Measurements from ENCODE around the gene CASKIN2.

The CASKIN2 gene

GRCh38 chr17:75511270-75511609, 4.1 kb downstream of the CASKIN2 start:
- H3K4me3 ChIP-seq (ENCODE audit: low read length), result no peak overlapping the region

DNA sequence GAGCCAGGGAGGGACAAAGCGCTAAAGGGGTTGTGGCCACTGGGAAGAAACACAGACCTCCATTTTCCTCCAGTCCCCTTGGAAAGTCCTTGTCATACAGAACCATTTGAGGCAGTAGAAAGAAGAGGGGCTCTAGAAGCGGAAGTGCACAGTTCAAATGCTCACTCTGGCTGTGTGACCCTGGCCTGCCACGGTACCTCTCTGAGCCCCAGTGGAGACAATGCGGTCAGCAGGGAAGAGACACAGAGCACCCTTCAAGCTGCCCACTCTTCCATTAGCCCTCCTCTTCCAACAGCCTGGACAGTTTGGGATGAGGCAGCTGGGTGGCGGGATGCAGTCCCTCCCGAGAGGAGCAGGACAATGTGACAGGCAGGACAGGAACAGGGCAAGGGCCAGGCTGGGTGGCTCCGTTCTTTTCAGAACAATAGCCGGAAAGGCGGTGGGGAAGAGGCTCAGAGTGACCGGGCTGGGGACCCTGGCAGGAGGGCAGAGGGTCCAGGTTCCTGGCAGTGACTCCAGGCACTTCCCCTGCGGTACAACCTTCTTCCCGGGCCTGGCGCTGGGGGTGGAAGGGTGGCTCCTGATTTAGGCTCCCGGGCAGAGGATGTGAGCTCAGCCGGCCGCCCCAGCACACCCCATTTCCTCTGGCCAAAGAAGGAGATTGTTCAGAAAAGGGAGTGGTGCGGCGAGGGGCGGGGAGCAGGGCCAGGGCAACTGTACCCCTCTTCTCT, 5.6 kb downstream of the CASKIN2 start:
- no peak overlapping the region for H3K4me3 ChIP-seq (ENCODE audit: low read length)

More at GRCh38 chr17:75511270-75511609, 4.1 kb downstream of the CASKIN2 start:
- no peak for DNase-seq (ENCODE audit: low read depth, low spot score)

DNA sequence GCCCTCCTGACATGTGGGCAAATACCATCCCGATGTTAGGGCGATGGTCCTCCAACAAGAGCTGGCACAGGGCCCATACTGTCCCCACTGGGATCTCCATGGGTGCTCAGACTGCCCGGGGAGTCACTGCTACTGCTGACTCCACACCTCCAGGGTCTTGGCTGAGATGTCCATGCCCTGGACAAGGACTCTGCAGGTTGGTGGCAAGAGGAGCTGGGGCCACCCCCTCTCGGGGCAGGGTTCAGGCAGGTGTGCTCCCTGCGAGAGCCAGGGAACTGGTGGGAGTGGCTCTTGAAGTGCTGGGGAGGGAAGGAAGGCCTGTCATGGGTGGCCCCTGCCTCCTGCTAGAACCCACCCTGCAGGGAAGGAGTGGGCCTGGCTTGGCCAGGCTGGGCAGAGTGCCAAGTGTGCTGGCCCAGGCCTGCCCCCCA, 6.4 kb downstream of the CASKIN2 start:
- DNase-seq (ENCODE audit: low read depth, low spot score), result no peak
- H3K4me3 ChIP-seq (ENCODE audit: low read length), result no peak overlapping the region

More for the DNA sequence above, 5.6 kb downstream of the CASKIN2 start:
- DNase-seq (ENCODE audit: low read depth, low spot score), result no peak

DNA sequence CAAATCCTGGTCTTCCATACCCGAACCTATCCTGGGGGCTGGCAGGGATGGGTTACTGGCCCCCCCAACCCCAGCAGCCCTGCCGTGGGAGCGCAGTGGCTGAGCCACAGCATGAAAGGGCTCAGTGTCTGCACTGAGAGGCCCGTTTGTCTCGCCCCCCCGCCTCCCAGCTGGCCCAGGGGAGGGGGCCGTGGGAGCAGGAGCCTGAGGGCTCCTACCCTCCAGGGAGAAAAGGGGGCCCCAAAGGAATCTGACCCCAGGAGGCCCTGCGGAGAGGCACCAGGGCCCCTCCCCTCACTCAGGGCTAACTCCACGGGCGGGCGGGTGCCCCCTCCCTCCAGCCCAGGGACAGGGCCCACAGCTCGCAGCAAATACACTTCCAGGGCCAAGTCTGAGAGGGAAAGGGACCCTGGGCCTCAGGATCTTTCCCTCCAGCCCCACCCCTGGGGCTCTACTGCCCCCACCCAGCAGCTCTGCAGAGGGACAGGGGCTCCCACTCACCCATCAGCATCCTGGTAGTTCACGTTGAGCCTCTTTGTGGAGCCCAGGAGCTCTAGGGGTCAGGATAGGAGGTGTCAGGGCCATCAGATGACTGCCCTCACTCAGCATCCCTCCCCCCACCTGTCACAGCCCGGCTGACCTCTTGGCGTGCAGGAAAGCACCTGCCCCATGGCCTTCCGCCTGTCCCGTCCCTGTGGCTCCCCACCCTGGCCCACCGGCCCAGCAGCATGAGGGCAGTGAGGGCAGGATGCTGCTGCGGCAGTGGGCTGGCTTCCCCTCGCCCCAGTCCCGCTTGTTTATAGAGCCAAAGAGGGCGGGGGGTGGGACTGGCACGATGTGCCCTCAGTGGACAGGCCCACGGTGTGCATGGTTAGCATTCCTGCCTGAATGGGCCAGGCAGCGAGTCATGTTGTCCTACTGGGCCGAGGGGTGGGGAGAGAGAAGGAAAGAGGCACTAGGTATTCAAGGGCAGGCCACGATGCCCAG, 7.3 kb downstream of the CASKIN2 start:
- DNase-seq (ENCODE audit: low read depth, low spot score), result no peak
- H3K4me3 ChIP-seq (ENCODE audit: low read length), result no peak overlapping the region

DNA sequence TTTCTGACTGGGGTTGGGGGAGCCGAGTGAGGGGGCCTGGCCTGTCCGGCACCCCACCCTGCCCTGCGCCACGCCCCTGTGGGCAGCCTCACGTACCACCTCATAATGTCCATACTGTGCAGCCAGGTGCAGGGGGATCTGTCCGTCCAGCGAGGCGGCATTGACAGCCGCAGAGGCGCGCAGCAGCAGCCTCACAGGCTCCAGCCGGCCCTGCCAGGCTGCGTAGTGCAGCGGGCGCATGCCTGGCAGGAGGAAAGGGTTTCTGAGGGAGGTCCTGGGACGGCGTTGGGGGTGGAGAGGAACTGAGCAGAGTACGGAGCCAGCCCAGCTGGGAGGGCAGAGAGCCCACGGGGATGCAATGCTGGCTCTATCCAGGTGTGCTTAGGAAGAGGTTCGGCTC, 8.4 kb downstream of the CASKIN2 start:
- no peak overlapping the region for H3K4me3 ChIP-seq (ENCODE audit: low read length)
- DNase-seq (ENCODE audit: low read depth, low spot score), result no peak

DNA sequence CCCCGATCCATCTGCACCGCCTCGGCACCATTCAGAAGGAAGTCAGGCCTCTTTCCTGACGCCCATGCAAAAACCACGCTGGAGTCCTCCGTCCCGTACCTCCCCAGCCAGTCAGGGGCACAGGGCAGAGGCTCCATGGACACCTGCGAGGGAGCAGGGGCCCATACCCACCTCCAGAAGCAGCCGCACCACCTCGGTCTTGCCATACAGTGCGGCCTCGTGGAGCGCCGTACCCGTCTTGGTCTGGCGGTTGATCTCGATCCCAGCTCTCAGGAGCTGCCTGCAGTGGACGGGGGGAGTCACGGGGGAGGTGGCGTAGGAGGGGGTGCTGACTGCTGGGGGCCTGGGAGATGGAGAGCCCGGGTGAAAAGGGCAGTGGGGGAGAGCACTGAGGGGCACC, 9.2 kb downstream of the CASKIN2 start:
- no peak for DNase-seq (ENCODE audit: low read depth, low spot score)

DNA sequence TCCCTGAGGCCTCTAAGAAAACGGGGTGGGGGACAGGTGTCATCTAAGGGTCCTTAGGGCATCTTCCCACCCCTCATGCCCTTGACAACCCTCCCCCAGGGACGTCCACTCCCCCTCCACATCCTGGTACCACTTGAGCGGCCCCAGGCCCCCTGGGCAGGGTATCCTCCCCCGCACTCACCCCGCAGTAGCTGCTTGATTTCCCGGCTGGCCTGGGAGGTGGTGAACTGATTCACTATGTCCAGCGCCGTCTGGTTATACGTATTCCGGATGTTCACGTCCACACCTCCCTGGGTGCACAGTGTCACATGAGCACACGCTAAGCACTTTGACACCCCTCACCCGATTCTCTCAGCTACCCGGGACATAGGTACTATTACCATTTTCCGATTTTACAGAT, 9.7 kb downstream of the CASKIN2 start:
- no peak for DNase-seq (ENCODE audit: low read depth, low spot score)
- H3K4me3 ChIP-seq (ENCODE audit: low read length), result no peak overlapping the region

More for the DNA sequence above, 9.2 kb downstream of the CASKIN2 start:
- no peak overlapping the region for H3K4me3 ChIP-seq (ENCODE audit: low read length)

- no peak overlapping the region for H3K4me3 ChIP-seq (ENCODE audit: low read length)
Measured at GRCh38 chr17:75505152-75505409, 10.3 kb downstream of the CASKIN2 start.

DNA sequence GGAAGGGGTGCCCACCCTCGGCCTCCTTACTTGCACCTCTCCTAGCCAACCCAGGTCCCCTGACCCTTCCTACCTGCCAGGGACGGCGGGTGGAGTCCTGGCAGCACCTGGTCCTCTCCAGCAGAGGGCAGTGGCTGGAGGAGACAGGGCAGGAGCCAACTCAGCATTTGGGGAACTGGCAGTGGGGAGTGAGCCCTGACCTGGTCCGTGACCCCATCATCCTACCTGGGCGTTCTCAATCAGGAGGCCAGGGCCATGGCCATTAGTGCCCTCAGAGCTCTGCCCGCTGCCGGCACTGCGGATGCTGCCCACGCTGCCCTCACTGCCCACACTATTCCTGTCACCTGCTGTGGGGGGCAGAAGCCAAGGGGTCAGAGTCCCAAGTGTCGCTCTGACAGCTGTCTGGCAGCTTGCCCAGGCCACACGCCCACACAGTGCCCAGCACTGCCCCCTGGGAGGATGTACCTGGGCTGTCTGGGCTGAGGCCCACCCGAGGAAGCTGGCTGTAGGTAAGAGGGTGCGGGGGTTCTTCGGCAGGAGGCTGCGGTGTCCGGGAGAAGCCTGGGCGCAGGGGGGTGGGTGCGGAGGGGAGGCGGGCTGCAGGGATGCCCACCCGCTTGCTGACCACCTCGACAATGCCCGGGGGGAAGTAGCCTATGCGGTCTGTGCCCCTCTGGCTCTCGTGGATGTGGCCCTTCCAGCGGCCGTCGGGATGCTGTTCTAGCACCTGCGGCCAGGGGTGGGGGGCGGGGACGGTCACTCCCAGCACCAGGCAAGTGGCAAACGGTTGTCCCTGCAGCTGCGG, 10.8 kb downstream of the CASKIN2 start:
- no peak overlapping the region for H3K4me3 ChIP-seq (ENCODE audit: low read length)
- no peak for DNase-seq (ENCODE audit: low read depth, low spot score)

More at GRCh38 chr17:75505152-75505409, 10.3 kb downstream of the CASKIN2 start:
- no peak for DNase-seq (ENCODE audit: low read depth, low spot score)

DNA sequence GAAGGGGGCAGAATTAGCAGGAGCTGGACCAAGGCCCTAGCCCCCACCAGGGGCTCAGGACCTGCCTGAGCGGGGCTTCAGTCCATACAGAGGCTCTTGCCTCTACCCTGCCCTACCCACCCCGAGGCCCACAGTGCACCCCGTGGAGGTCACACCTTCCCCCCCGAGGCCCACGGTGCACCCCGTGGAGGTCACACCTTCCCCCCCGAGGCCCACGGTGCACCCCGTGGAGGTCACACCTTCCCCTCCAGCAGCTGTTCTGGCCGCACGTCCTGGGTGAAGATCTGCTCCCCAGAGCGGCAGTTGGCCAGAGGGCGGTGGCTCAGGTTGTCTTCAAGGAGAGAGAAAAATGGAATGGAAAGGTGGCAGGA, 11.4 kb downstream of the CASKIN2 start:
- no peak for DNase-seq (ENCODE audit: low read depth, low spot score)

DNA sequence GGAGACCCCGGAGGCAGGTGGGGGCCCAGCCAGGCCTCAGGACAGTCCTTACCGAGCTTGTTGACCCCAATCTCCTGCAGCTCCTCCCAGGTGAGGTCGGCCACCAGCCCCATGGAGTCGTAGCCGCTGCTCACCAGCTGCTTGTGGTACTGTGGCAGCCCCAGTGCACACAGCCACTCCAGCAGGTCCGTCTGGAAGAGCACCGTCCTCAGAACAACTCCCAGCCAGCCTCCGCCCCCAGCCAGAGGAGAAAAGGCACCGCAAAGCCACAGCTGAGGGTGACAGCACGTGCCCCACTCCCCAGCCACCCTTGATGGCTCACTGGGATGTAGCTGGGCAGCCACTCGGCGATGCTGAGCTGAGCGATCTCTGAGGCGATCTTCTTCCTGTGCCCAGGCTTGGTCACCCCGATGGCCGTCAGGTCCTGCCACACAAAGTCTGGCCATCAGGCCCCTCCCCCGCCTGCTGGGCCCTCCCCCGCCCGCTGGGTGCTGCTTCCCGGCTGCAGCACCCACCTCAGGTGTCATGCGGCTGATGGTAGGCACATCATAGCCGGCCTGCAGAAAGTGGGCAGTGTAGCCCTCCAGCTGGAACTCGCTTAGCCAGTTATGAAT, 11.9 kb downstream of the CASKIN2 start:
- no peak overlapping the region for H3K4me3 ChIP-seq (ENCODE audit: low read length)
- no peak for DNase-seq (ENCODE audit: low read depth, low spot score)

More for the DNA sequence above, 11.4 kb downstream of the CASKIN2 start:
- H3K4me3 ChIP-seq (ENCODE audit: low read length), result no peak overlapping the region

DNA sequence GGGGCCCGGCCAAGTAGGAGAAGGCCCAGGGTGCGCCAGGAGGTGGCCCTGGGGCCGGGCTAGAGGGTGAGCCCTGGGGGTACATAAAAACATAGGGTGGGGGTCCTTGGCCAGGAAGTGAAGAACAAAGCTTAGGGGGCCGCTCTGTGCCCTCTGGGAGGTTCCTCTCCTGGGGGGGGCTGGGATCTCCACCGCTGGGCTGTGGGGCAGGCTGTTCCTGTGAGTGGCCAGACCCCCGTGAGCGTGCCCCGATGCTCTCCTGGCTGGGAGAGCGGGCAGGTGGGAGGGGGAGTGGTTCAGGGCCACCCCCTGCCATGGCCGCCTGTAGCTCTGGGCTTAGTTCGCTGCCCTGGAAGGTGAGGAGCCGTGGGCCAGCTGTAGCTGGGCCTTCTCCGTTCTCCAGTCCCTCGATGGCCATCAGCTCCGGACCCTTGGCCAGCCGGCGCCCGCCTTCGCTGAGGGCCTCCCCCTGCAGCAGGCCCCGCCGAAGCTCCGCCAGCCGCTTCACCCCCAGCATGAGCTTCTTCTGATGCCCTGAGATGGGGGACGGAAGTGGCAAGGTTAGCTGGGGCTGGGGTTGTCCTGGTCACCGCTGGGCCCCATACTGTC, 12.5 kb downstream of the CASKIN2 start:
- no peak for DNase-seq (ENCODE audit: low read depth, low spot score)
- H3K4me3 ChIP-seq (ENCODE audit: low read length), result no peak overlapping the region

GRCh38 chr17:75502072-75502720, 13.1 kb downstream of the CASKIN2 start:
- H3K4me3 ChIP-seq (ENCODE audit: low read length), result no peak overlapping the region
- DNase-seq (ENCODE audit: low read depth, low spot score), result no peak

DNA sequence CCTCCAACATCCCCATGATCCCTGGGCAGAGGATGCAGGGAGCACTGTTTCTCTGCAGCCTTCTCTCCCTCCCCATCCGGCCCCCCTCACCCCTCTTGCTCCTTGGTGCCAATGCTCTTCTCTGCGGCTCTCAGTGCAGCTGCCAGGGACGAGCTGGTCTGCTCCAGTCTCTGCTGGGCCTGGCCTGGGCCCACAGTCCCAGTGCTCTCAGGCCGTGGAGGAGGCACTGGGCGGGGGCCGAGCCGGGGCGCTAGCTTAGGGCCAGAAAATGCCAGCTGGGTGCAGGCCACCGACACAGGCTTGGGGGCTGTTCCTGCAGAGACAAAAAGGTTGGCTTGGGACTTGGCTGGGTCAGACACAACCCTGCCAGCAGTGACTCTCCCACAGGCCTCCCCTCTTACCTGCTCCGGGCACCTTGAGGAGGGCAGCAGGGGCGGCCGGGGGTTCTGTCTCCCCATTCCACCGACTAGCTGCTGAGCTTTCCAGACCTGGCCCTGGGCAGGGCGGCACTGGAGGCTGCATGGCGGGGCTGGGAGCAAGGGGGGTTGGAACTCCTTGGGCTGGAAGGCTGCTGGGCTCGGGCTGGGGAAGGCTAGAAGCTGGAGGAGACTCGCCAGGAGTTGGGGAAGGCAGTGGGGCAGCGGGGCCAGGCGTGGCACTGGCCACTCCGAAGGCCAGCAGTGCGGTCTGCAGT, 13.8 kb downstream of the CASKIN2 start:
- no peak for DNase-seq (ENCODE audit: low read depth, low spot score)

DNA sequence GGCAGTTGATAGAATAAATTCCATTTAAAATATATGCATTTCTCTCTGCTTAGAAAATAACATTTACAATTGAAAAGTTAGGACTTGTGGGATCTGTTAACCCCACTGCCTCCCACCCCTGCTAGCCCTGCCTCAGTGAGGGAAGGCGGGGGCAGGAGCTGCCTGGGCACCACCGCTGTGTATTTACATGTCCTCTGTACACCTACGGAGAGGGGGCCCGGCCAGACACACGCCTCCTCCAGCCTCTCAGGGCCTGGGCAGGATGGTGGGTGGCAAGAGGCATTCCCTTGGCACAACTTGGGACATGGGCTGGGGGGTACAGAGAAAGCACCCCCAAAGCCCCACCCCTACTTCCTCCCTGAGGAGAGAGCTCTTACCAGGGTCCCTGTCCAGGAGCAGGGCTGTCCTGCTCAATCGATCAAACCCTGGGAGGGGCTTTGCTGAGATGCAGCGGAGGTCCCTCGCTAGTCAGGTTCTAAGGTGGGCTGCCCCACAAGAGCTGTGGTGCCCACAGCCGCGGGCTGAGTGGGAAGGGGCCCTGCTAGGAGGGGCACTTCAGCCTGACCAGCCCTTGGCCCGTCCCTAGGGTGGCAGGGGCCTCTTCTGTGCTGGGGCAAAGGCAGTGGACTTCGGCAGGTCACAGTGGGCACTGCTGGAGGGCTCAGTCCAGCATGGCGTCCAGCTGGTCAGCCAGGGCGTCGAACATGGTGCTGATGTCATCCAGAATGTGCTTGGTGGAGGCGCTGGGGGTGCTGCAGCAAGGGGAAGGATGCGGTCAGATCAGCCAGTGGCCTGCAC, 14.7 kb downstream of the CASKIN2 start:
- H3K4me3 ChIP-seq (ENCODE audit: low read length), result no peak overlapping the region
- DNase-seq (ENCODE audit: low read depth, low spot score), result no peak

More for the DNA sequence above, 13.8 kb downstream of the CASKIN2 start:
- no peak overlapping the region for H3K4me3 ChIP-seq (ENCODE audit: low read length)

GRCh38 chr17:75499313-75500022, 15.9 kb downstream of the CASKIN2 start:
- H3K4me3 ChIP-seq (ENCODE audit: low read length), result no peak overlapping the region
- DNase-seq (ENCODE audit: low read depth, low spot score), result no peak

All from Jurkat, Clone E6-1 (cell line).